SU-DHL-6 (cell line): ENCODE measurements around the gene LRRC14B.

ENCODE experiments used
- H2AFZ ChIP-seq: fragments of 200-600 bp; sonication (generic); 2 replicates; pipeline ENCODE4 v1.6.1; 2014; ENCODE audit warnings: low read depth, mild to moderate bottlenecking, moderate library complexity, mixed read lengths, antibody characterized with exemption, low read length; ENCODE audit not compliant: severe bottlenecking
- H3F3A ChIP-seq: fragments of 200-600 bp; shearing (Covaris generic); 2 replicates; pipeline ENCODE4 v1.6.0; 2016; ENCODE audit warnings: antibody characterized with exemption, mild to moderate bottlenecking; ENCODE audit not compliant: insufficient read depth
- H3K27ac ChIP-seq: fragments of 200-600 bp; sonication (generic); 2 replicates; pipeline ENCODE4 v1.5.1; 2016; ENCODE audit warnings: low read depth, mild to moderate bottlenecking, low read length, moderate library complexity, mixed read lengths
- H3K27me3 ChIP-seq: fragments of 200-600 bp; sonication (generic), shearing (Covaris generic); 2 replicates; pipeline ENCODE4 v1.6.0; 2014; ENCODE audit warnings: mild to moderate bottlenecking, low read length
- H3K36me3 ChIP-seq: fragments of 200-600 bp; sonication (generic); 2 replicates; pipeline ENCODE4 v1.6.1; 2014; ENCODE audit warnings: mild to moderate bottlenecking, low read length, mixed read lengths
- H3K4me2 ChIP-seq: fragments of 300-600, 200-600 bp; shearing (Covaris generic), sonication (generic); 2 replicates; pipeline ENCODE4 v1.6.0; 2014; ENCODE audit warnings: low read length, low read depth, mild to moderate bottlenecking; ENCODE audit not compliant: poor library complexity, severe bottlenecking
- H3K4me3 ChIP-seq: fragments of 200-600 bp; sonication (generic); 2 replicates; pipeline ENCODE4 v1.5.1; 2014; ENCODE audit warnings: antibody characterized with exemption, low read length, mild to moderate bottlenecking, mixed read lengths; ENCODE audit not compliant: insufficient read depth, poor library complexity, severe bottlenecking
- H3K79me2 ChIP-seq: fragments of 200-600 bp; sonication (generic); 2 replicates; pipeline ENCODE4 v1.6.1; 2014; ENCODE audit warnings: mild to moderate bottlenecking, low read length, moderate library complexity; ENCODE audit not compliant: insufficient read depth
- H3K9ac ChIP-seq: fragments of 200-600 bp; sonication (generic); 2 replicates; pipeline ENCODE4 v1.7.0; 2014; ENCODE audit warnings: mild to moderate bottlenecking, low read length
- H3K9me2 ChIP-seq: fragments of 200-600 bp; sonication (generic); replicated peaks from 2 replicates; pipeline ENCODE4 v1.6.1; 2014; ENCODE audit warnings: low read length; ENCODE audit not compliant: insufficient read depth
- H3K9me3 ChIP-seq: fragments of 200-600 bp; sonication (generic); 2 replicates; pipeline ENCODE4 v1.6.1; 2014; ENCODE audit warnings: low read length, mixed read lengths; ENCODE audit not compliant: insufficient read depth
- H4K20me1 ChIP-seq: fragments of 200-600 bp; sonication (generic); 2 replicates; pipeline ENCODE4 v1.6.1; 2014; ENCODE audit warnings: low read depth, mild to moderate bottlenecking, antibody characterized with exemption, low read length, moderate library complexity, mixed read lengths
- EZH2phosphoT487 ChIP-seq: fragments of 200-600 bp; sonication (generic), shearing (Covaris generic); conservative IDR thresholded peaks from 2 replicates; pipeline ENCODE4 v1.6.1; 2018; ENCODE audit warnings: mild to moderate bottlenecking, antibody characterized with exemption, low read length, moderate library complexity, mixed read lengths
- TF ChIP-seq, protein P1 (sequence below): fragments of 200-600 bp; sonication (generic); IDR thresholded peaks from one replicate; pipeline ENCODE4 v1.5.1; 2017; ENCODE audit warnings: antibody characterized with exemption, mild to moderate bottlenecking, low read length, moderate library complexity; ENCODE audit not compliant: insufficient read depth, poor library complexity, severe bottlenecking

The LRRC14B gene

DNA sequence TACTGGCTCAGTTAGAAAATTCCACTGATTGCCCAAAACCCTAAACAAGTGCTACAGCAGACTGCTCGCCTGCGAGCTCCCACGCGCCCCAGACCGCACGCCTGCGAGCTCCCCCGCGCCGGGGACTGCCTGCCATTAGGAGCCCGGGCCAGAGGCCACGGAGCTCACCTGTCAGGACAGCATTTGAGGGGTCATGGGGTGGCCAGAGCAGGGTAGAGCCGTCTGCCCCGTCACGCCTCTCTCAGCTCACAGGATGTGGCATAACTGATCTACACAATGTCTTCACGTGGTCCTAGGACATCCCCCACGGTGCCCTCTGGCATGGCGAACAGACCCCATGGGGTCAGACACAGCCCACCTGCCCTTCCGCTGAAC lies 29.1 kb upstream of the LRRC14B start:
- Histone ChIP-seq H3K9ac (no peak overlapping the region), H3K79me2 (no peaks in the 10 kb centered on the region), H3K9me3 (peaks cover 5% of the 10 kb centered on the region; the same call in 1 of the 2 replicates), H3F3A (no peaks in the 10 kb centered on the region), H3K27ac (no peak overlapping the region), H3K4me3 (no peak overlapping the region), H3K9me2 (no peaks in the 10 kb centered on the region), H4K20me1 (no peaks in the 10 kb centered on the region), H3K36me3 (no peaks in the 10 kb centered on the region), H2AFZ (no peak overlapping the region), H3K4me2 (no peak overlapping the region), H3K27me3 (no peaks in the 10 kb centered on the region)
- no peak for TF ChIP-seq EZH2phosphoT487
- TF ChIP-seq, protein P1, sequence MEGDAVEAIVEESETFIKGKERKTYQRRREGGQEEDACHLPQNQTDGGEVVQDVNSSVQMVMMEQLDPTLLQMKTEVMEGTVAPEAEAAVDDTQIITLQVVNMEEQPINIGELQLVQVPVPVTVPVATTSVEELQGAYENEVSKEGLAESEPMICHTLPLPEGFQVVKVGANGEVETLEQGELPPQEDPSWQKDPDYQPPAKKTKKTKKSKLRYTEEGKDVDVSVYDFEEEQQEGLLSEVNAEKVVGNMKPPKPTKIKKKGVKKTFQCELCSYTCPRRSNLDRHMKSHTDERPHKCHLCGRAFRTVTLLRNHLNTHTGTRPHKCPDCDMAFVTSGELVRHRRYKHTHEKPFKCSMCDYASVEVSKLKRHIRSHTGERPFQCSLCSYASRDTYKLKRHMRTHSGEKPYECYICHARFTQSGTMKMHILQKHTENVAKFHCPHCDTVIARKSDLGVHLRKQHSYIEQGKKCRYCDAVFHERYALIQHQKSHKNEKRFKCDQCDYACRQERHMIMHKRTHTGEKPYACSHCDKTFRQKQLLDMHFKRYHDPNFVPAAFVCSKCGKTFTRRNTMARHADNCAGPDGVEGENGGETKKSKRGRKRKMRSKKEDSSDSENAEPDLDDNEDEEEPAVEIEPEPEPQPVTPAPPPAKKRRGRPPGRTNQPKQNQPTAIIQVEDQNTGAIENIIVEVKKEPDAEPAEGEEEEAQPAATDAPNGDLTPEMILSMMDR = no peak

DNA sequence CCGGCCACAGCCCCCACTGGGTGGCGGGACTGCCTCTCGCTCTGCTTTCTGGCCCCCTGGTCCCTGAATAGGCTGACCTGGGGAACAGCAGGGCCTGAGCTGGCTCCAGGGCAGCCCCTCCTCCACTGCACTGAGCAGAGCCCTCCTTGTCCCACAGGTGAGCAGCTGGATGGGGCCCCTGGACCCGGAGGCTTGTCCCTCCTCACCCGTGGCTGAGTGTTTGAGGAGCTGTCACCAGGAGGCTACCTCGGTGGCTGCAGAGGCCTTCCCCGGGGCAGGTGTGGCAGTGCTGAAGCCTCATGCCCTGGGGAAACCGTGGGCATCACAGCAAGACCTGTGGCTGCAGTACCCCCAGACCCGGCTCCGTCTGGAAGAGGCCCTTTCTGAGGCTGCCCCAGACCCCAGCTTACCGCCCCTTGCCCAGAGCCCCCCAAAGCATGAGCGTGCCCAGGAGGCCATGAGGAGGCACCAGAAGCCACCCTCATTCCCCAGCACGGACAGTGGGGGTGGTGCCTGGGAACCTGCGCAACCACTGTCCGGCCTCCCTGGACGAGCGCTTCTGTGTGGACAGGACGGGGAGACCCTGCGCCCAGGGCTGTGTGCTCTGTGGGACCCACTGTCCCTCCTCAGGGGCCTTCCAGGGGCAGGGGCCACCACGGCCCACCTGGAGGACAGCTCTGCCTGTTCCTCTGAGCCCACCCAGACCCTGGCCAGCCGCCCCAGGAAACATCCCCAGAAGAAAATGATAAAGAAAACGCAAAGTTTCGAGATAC lies 28.5 kb upstream of the LRRC14B start:
- H3K79me2 ChIP-seq = no peaks in the 10 kb centered on the region
- H3K4me2 ChIP-seq = no peak overlapping the region
- H2AFZ ChIP-seq = no peak overlapping the region
- no peak overlapping the region for H3K27ac ChIP-seq
- no peaks in the 10 kb centered on the region for H4K20me1 ChIP-seq
- TF ChIP-seq EZH2phosphoT487 = no peak
- TF ChIP-seq, protein P1 = no peak
- no peaks in the 10 kb centered on the region for H3K36me3 ChIP-seq
- H3K4me3 ChIP-seq = no peak overlapping the region
- H3K27me3 ChIP-seq = no peaks in the 10 kb centered on the region
- H3F3A ChIP-seq = no peaks in the 10 kb centered on the region
- H3K9me3 ChIP-seq = peaks cover 5% of the 10 kb centered on the region; the same call in 1 of the 2 replicates
- no peaks in the 10 kb centered on the region for H3K9me2 ChIP-seq
- H3K9ac ChIP-seq = no peak overlapping the region

- H3K4me3 ChIP-seq = no peak overlapping the region
- H3K27ac ChIP-seq = no peak overlapping the region
- no peaks in the 10 kb centered on the region for H3F3A ChIP-seq
- H3K9ac ChIP-seq = no peak overlapping the region
- H3K4me2 ChIP-seq = no peak overlapping the region
- H3K9me3 ChIP-seq = peaks cover 5% of the 10 kb centered on the region; the same call in 1 of the 2 replicates
- H3K79me2 ChIP-seq = no peaks in the 10 kb centered on the region
- TF ChIP-seq EZH2phosphoT487 = no peak
- TF ChIP-seq, protein P1 = no peak
- H3K36me3 ChIP-seq = no peaks in the 10 kb centered on the region
- no peaks in the 10 kb centered on the region for H3K27me3 ChIP-seq
- H3K9me2 ChIP-seq = no peaks in the 10 kb centered on the region
- no peak overlapping the region for H2AFZ ChIP-seq
- no peaks in the 10 kb centered on the region for H4K20me1 ChIP-seq
Observed at GRCh38 chr5:163338-163620, 28.0 kb upstream of the LRRC14B start.
